ENCODE results near the gene MAP3K7.
A peak's percentile ranks its signal among the peaks of the same experiment; 100 is the strongest.

MAP3K7 gene

DNA sequence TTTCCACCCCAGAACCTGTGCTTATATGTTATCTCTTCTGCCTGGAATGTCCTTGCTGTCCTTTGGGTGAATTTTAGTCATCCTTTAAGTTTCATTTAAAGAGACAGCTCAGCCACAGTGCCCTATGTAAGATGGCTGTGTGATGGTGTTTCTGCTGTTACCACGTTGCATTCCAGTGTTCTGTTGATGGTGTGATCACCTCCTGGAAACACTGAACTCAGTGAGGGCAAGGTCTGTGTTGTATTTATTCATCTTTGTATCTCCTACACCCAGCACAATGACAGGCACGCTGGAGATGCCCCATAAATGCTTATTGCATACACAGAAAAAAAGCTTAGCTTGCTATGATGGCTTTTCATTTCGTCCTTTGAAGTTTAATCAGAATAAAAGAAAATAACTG is 102.5 kb downstream of the MAP3K7 start:
- DNase-seq (ENCODE audit: low read depth in 3 of 3, low spot score in 1 of 3) = no peak

GRCh38 chr6:90483956-90484355 is 102.9 kb downstream of the MAP3K7 start:
- no peak for DNase-seq (ENCODE audit: low read depth in 3 of 3, low spot score in 1 of 3)

DNA sequence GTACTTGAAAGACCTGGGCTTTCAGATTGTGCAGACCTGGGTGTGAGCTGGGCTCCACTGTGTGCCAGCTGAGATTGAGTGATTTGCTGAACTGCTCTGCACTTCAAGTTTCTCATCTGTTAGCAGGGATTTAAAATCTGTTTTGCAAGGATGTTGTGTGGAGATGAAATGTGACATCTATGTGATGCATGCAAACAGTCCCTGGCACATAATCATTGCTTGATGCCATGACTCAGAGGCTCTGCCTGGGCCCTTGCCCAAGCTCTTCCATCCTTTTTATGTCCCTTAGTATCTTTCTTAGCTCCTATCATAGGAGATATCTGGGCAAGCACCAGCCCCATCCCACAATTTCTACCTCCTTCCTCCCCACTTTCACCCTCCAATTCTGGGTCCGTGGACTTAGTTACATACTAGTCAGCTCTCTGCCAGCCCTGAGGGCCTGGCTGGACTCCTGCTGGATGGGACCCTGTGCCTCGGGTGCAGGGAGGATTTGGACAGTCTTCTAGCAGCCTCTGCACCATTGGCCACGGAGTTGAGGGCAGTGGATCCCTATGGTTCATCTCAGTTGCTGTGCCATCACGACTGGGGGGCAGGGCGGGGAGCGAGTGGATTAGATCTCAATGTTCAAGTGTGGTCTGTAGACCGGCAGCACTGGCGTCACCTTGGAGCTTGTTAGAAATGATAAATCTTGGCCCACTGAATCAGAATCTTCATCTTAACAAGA is 103.6 kb downstream of the MAP3K7 start:
- DNase-seq (ENCODE audit: low read depth in 3 of 3, low spot score in 1 of 3) = no peak

DNA sequence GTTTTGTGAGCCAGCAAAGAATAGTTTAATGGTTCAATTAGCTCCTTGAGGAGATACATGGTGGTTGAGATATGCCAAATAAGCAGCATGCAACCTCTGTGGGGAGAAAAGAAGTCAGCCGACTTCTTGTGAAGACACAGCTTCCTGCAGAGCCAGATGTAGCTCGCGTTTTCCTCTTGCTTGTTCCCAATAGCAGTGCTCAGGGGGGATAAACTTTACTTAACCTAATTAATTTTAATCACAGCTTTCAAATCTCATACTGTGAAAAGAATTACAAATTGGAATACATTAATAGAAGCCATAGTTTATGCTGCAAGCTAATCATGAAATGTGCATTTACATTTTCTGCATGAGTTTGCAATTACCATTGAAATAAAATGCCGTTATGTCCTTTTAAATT is 106.2 kb downstream of the MAP3K7 start:
- DNase-seq (ENCODE audit: low read depth in 3 of 3, low spot score in 1 of 3) = no peak

- DNase-seq (ENCODE audit: low read depth in 3 of 3, low spot score in 1 of 3) = no peak
Measured at GRCh38 chr6:90479603-90479926, 107.3 kb downstream of the MAP3K7 start.

DNA sequence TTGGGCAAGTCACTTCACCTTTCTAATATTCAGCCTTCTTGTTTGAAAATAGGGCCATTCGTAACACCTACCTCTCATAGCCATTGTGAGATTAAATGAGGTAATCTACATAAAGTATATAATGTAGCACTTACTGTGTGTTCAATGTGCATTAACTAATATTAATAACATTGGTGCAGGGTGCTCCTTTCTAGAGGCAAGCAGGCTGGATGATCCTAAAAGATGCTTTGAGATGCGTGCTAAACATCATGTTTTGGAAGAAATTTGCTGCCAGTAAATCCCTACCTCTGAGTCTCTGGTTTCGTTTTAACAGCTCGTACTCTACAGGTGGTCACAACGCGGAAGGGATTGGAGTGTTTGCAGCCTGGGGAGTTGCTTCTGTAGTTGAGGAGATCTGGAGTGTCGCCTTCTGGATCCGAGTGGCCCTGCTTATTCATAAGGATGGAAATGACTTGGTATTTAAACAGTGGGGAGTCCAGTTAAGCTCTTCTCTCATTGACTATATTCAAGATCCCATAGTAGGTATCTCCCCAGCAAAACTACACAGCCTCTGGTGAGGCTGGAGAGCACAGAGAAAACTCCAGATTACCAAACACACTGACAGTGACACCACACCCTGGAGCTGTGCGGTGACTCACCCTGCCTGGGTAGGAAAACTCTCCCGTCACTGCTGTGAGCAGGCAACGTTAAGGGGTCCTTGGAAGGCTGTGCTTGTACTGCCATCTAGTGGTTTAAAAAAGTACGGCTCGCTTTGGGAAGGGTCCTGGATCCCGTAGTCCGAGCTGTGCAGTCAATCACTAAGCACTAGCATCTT is 107.9 kb downstream of the MAP3K7 start:
- peak; percentile 59 to 76 (median 66) for DNase-seq (ENCODE audit: low read depth in 3 of 3, low spot score in 1 of 3)

- no peak for DNase-seq (ENCODE audit: low read depth in 3 of 3, low spot score in 1 of 3)
Measured at GRCh38 chr6:90478278-90478677, 108.6 kb downstream of the MAP3K7 start.

- DNase-seq (ENCODE audit: low read depth in 3 of 3, low spot score in 1 of 3) = no peak
Measured at GRCh38 chr6:90477366-90477765, 109.5 kb downstream of the MAP3K7 start.

DNA sequence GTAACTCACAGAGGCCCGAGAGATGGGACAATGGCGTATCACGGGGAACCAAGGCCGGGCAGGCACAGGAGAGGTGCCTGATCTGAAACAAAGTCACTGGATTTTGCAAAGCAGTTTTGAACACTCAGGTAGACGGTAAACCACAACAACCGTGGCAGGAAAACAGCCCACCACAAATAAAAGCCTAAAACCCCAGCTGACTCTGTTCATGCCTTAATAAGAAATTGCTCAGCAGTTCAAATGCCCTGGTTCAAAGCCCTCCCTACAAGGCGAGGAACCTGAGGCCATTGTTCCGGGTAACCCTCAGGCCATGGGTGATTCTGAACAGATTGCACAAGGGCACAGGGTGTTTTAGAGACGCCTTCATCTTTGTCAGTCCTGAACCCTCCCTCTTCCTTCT is 114.2 kb downstream of the MAP3K7 start:
- DNase-seq (ENCODE audit: low read depth in 3 of 3, low spot score in 1 of 3) = no peak

DNA sequence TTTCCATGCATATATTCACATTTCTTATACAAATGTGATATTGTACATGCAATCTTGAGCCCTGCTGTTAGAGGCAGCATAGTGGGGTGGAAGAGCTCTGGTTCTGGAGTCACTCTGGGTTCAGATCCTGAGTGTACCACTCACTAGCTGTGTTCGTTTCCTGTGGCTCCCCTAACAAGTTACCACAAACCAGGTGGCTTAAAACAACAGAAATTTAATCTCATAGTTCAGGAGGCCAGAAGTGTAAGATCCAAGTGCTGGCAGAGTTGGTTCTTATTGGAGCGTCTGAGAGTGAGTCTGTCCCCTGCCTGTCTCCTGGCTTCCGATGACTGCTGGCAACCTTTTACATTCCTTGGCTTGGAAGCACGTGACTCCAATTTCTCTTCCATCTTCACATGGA is 115.6 kb downstream of the MAP3K7 start:
- DNase-seq (ENCODE audit: low read depth in 3 of 3, low spot score in 1 of 3) = no peak

GRCh38 chr6:90469906-90470305 is 117.0 kb downstream of the MAP3K7 start:
- DNase-seq (ENCODE audit: low read depth in 3 of 3, low spot score in 1 of 3) = no peak

DNA sequence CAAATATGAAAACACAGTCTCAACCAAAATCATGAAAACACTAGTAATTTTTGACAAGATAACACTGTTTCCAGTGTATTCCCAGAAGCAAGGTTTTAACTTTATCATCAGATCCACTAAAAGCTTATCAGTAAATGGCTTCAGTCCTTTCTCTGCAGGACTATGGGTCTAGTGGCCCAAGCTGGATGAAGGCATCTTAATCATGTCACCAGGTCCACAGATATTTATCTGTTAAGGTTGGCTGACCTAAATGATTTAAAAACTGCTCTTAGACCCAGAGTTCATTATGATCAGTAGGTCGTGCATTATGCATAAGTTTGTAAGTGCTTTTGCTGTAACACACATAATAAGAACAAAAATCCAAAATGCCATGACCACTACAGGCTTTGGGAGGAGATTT is 118.0 kb downstream of the MAP3K7 start:
- no peak for DNase-seq (ENCODE audit: low read depth in 3 of 3, low spot score in 1 of 3)

DNA sequence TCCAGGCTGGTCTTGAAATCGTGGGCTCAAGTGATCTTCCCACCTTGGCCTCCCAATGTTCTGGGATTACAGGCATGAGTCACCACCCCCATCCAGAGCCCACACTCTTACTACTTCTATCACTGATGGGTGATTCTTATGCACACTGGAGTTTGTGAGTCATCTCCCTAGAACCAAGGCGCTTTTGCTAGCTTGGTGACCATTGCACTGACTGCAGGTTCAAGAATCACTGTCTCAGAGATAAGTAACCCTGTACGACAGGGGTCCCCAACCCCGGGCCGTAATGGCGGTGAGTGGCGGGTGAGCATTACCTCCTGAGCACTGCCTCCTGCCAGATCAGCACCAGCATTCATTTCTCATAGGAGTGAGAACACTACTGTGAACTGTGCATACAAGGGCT is 118.8 kb downstream of the MAP3K7 start:
- no peak for DNase-seq (ENCODE audit: low read depth in 3 of 3, low spot score in 1 of 3)

- DNase-seq (ENCODE audit: low read depth in 3 of 3, low spot score in 1 of 3) = no peak
Measured at GRCh38 chr6:90467546-90467945, 119.3 kb downstream of the MAP3K7 start.

- no peak for DNase-seq (ENCODE audit: low read depth in 3 of 3, low spot score in 1 of 3)
Measured at GRCh38 chr6:90466154-90466940, 120.5 kb downstream of the MAP3K7 start.

DNA sequence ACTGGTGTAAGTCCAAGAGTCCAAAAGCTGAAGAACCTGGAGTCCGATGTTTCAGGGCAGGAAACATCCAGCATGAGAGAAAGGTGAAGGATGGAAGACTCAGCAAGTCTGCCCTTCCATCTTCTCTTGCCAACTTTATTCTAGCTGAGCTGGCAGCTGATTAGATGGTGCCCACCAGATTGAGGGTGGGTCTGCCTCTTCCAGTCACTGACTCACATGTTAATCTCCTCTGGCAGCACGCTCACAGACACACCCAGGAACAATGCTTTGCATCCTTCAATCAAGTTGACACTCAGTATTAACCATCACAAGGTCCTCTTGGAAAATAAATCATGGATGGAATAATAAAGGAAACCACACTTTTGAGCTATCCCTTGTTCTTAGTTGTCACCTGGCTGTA is 121.2 kb downstream of the MAP3K7 start:
- DNase-seq (ENCODE audit: low read depth in 3 of 3, low spot score in 1 of 3) = no peak

GRCh38 chr6:90464507-90464906 is 122.4 kb downstream of the MAP3K7 start:
- no peak for DNase-seq (ENCODE audit: low read depth in 3 of 3, low spot score in 1 of 3)

- DNase-seq (ENCODE audit: low read depth in 3 of 3, low spot score in 1 of 3) = no peak
Measured at GRCh38 chr6:90463874-90464273, 123.0 kb downstream of the MAP3K7 start.

Data from stimulated activated CD4-positive, alpha-beta T cell treated with anti-CD3 and anti-CD28 coated beads, TNF-alpha, amount 100 ng/mL, for 1 hour (primary cell).